HUES64 (cell line): Measurements from ENCODE around the gene VIT.

Experiments used
- H3K27ac ChIP-seq: 2 replicates; pipeline ENCODE4 v1.7.0; 2013; ENCODE audit warnings: low read depth, low read length, inconsistent platforms
- H3K27me3 ChIP-seq: 2 replicates; pipeline ENCODE4 v1.6.1; 2013; ENCODE audit warnings: mild to moderate bottlenecking, low read length; ENCODE audit not compliant: insufficient read depth
- H3K36me3 ChIP-seq: 2 replicates; pipeline ENCODE4 v1.6.1; 2013; ENCODE audit warnings: mild to moderate bottlenecking, low read length; ENCODE audit not compliant: insufficient read depth
- H3K4me1 ChIP-seq: 2 replicates; pipeline ENCODE4 v1.6.1; 2013; ENCODE audit warnings: mild to moderate bottlenecking, low read length, moderate library complexity; ENCODE audit not compliant: insufficient read depth
- H3K4me3 ChIP-seq: 2 replicates; pipeline ENCODE4 v1.5.1; 2013; ENCODE audit warnings: mild to moderate bottlenecking, low read length, moderate library complexity
- H3K9ac ChIP-seq: 2 replicates; pipeline ENCODE4 v1.6.1; 2013; ENCODE audit warnings: mild to moderate bottlenecking, low read depth, low read length
- H3K9me3 ChIP-seq: 2 replicates; pipeline ENCODE4 v1.6.1; 2013; ENCODE audit warnings: low read depth, low read length; ENCODE audit not compliant: insufficient read depth
- WGBS: fragments of 150-250, 120-280 bp; methylation state at CpG from one replicate; pipeline ENCODE4 v1.1.7; 2013; ENCODE audit warnings: missing lambda C conversion rate; 5-methylcytosine and 5-hydroxymethylcytosine counted together

VIT gene

GRCh38 chr2:36710858-36711515, 14.5 kb downstream of the VIT start:
- Histone ChIP-seq H3K27ac (no peak overlapping the region), H3K4me3 (no peak overlapping the region), H3K36me3 (no peaks in the 10 kb centered on the region), H3K4me1 (peaks cover 17% of the 10 kb centered on the region), H3K9me3 (peaks cover 8% of the 10 kb centered on the region; the same call in 1 of the 2 replicates), H3K27me3 (no peaks in the 10 kb centered on the region), H3K9ac (no peak overlapping the region)
- WGBS = 96% methylated on average over 2 of the region's 2 CpGs

- WGBS = 39% methylated on average over 5 of the region's 5 CpGs
- Histone ChIP-seq H3K4me3 (no peak overlapping the region), H3K36me3 (no peaks in the 10 kb centered on the region), H3K9ac (no peak overlapping the region), H3K9me3 (peaks cover 8% of the 10 kb centered on the region; the same call in 1 of the 2 replicates), H3K4me1 (peaks cover 17% of the 10 kb centered on the region), H3K27ac (no peak overlapping the region), H3K27me3 (no peaks in the 10 kb centered on the region)
These were observed 15.3 kb downstream of the VIT start for GRCh38 chr2:36711741-36712314.

- WGBS = 54% methylated on average over 8 of the region's 8 CpGs
- H3K9ac ChIP-seq = no peak overlapping the region
- peaks cover 17% of the 10 kb centered on the region for H3K4me1 ChIP-seq
- peaks cover 8% of the 10 kb centered on the region; the same call in 1 of the 2 replicates for H3K9me3 ChIP-seq
- no peaks in the 10 kb centered on the region for H3K27me3 ChIP-seq
- H3K36me3 ChIP-seq = no peaks in the 10 kb centered on the region
- no peak overlapping the region for H3K27ac ChIP-seq
- H3K4me3 ChIP-seq = no peak overlapping the region
These were observed 16.8 kb downstream of the VIT start for GRCh38 chr2:36713310-36713709.

- Histone ChIP-seq H3K4me3 (no peak overlapping the region), H3K27ac (no peak overlapping the region), H3K9ac (no peak overlapping the region), H3K9me3 (0 out of 2 replicates have a peak, but pooled peaks cover 2% of the 10 kb centered on the region), H3K27me3 (no peaks in the 10 kb centered on the region), H3K4me1 (peaks cover 17% of the 10 kb centered on the region), H3K36me3 (no peaks in the 10 kb centered on the region)
- WGBS = 92% methylated on average over 3 of the region's 3 CpGs
These were observed 19.6 kb downstream of the VIT start for GRCh38 chr2:36716111-36716510.

- Histone ChIP-seq H3K9ac (no peak overlapping the region), H3K36me3 (no peaks in the 10 kb centered on the region), H3K4me3 (no peak overlapping the region), H3K4me1 (peaks cover 9% of the 10 kb centered on the region; the same call in 1 of the 2 replicates), H3K27me3 (no peaks in the 10 kb centered on the region), H3K27ac (no peak overlapping the region), H3K9me3 (no peaks in the 10 kb centered on the region)
- 95% methylated on average over 3 of the region's 3 CpGs for WGBS
These were observed 21.2 kb downstream of the VIT start for GRCh38 chr2:36717603-36718266.

GRCh38 chr2:36727550-36727949, 31.0 kb downstream of the VIT start:
- Histone ChIP-seq H3K9me3 (peaks cover 11% of the 10 kb centered on the region), H3K4me1 (no peaks in the 10 kb centered on the region)
- WGBS = 100% methylated on average over 1 of the region's 3 CpGs

GRCh38 chr2:36729067-36729466, 32.6 kb downstream of the VIT start:
- no peak overlapping the region for H3K27ac ChIP-seq
- H3K9me3 ChIP-seq = peaks cover 11% of the 10 kb centered on the region
- no peaks in the 10 kb centered on the region for H3K4me1 ChIP-seq
- no peak overlapping the region for H3K4me3 ChIP-seq
- H3K27me3 ChIP-seq = no peaks in the 10 kb centered on the region
- no peak overlapping the region for H3K9ac ChIP-seq
- H3K36me3 ChIP-seq = no peaks in the 10 kb centered on the region
- 98% methylated on average over 2 of the region's 4 CpGs for WGBS

More at GRCh38 chr2:36727550-36727949, 31.0 kb downstream of the VIT start:
- Histone ChIP-seq H3K27me3 (no peaks in the 10 kb centered on the region), H3K27ac (no peak overlapping the region), H3K9ac (no peak overlapping the region), H3K4me3 (no peak overlapping the region), H3K36me3 (no peaks in the 10 kb centered on the region)

GRCh38 chr2:36731941-36732672, 35.6 kb downstream of the VIT start:
- no peak overlapping the region for H3K4me3 ChIP-seq
- H3K4me1 ChIP-seq = peaks cover 8% of the 10 kb centered on the region
- H3K27ac ChIP-seq = no peak overlapping the region
- no peaks in the 10 kb centered on the region for H3K27me3 ChIP-seq
- no peak overlapping the region for H3K9ac ChIP-seq
- no peaks in the 10 kb centered on the region for H3K36me3 ChIP-seq
- 69% methylated on average over 4 of the region's 5 CpGs for WGBS
- H3K9me3 ChIP-seq = peaks cover 11% of the 10 kb centered on the region

- no peak overlapping the region for H3K4me3 ChIP-seq
- H3K9ac ChIP-seq = no peak overlapping the region
- H3K36me3 ChIP-seq = no peaks in the 10 kb centered on the region
- H3K9me3 ChIP-seq = peaks cover 11% of the 10 kb centered on the region
- H3K4me1 ChIP-seq = peaks cover 14% of the 10 kb centered on the region
- WGBS = 92% methylated on average over 3 of the region's 3 CpGs
- H3K27me3 ChIP-seq = no peaks in the 10 kb centered on the region
- no peak overlapping the region for H3K27ac ChIP-seq
These were observed 36.1 kb downstream of the VIT start for GRCh38 chr2:36732673-36733036.

- no peak overlapping the region for H3K27ac ChIP-seq
- WGBS = 87% methylated on average over 2 of the region's 3 CpGs
- H3K9me3 ChIP-seq = peaks cover 11% of the 10 kb centered on the region
- no peak overlapping the region for H3K4me3 ChIP-seq
- H3K9ac ChIP-seq = no peak overlapping the region
- H3K36me3 ChIP-seq = no peaks in the 10 kb centered on the region
- no peaks in the 10 kb centered on the region for H3K27me3 ChIP-seq
- H3K4me1 ChIP-seq = peaks cover 14% of the 10 kb centered on the region
These were observed 36.7 kb downstream of the VIT start for GRCh38 chr2:36733215-36733614.

GRCh38 chr2:36734304-36734703, 37.8 kb downstream of the VIT start:
- H3K27me3 ChIP-seq = no peaks in the 10 kb centered on the region
- no peaks in the 10 kb centered on the region for H3K36me3 ChIP-seq
- H3K9ac ChIP-seq = no peak overlapping the region
- no peak overlapping the region for H3K27ac ChIP-seq
- no peak overlapping the region for H3K4me3 ChIP-seq
- H3K4me1 ChIP-seq = peaks cover 14% of the 10 kb centered on the region
- peaks cover 11% of the 10 kb centered on the region for H3K9me3 ChIP-seq
- WGBS = 96% methylated on average over 2 of the region's 2 CpGs
